NCI-H2196 (cell line): ENCODE data around the gene AGBL4.

Source experiments
- DNase-seq: peaks from one replicate; lab custom pipeline; 2025; ENCODE audit not compliant: unreplicated experiment; lab: John Stamatoyannopoulos, UW

The AGBL4 gene

DNA sequence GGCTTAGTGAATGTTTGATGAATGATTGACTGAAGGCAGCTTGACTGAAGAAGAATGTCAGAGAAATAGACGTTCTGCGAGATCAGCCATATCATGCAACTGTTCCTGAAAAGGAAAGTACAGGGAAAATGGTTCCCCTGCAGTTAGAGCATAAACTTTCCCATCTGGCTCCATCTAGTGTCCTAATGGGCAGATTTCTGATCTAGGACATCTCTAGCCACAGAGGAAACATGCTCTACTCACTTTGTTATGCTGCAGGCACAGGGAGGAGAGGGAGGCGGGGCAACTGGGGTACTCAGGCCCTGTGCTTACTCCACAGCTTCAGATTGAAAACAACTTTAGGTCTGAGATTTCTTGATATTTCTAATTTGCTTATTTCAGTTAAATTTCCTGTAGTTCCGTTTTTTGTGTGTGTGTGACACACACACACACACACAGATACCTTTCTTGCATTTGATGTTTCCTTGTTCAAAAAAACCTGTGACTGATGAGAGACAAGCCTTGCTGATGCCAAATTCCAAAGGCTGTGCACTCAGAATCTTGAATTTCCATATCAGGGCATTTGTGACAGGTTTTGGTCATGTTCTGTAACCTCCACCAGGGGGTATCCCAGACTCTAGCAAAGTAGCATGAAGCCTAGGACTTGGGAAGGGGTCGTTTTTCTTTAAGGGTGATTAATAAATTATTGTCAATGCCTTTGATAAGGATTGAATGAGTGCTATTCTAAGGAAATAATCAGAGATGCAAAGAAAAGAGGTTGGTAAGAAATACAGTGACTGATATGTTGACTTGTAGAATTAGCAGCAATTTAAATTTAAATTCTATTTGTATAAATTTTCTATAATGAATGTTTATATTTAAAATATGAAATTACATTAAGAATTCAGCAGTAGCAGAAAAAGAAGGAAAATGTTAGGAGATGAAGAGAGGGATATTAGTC lies 1107.4 kb downstream of the AGBL4 start:
- DNase-seq, result peak; percentile 51

DNA sequence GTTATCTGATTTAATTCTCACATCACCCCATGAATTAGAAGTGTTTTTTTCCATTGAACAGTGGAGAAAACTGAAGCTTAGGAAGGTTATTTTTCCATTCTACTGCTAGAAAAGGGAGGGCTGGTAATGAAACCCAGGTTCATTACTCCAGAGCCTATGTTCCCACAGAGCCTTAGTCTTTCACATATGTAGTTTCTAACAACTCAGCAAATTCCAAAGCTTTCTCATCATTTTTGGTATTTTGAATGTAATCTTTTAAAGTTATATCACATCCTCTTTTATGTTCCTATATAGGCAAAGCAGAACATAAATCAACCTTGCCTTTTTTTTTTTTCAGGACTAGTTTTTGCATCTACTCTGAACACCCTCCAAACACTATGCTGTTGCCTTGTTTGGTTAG lies 1115.1 kb downstream of the AGBL4 start:
- DNase-seq, result no peak

DNA sequence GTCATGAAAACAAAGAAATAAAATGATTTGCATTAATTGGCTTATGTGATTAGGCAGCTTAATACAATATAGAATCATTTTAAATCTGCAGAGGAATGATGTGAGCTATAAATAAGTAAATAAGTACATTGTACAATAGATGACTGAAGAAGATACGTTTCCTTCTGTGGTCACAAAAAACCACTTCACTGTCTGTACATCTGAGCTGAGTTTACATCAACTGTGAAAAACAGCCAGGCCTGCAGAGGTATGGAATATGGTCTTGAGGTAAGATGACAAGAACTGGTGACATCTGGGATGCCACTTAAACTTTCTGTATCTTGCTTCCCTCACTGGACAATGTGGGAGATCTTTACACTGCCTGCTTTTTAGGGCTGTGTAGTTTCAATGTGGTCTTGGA lies 1117.0 kb downstream of the AGBL4 start:
- DNase-seq, result no peak

DNA sequence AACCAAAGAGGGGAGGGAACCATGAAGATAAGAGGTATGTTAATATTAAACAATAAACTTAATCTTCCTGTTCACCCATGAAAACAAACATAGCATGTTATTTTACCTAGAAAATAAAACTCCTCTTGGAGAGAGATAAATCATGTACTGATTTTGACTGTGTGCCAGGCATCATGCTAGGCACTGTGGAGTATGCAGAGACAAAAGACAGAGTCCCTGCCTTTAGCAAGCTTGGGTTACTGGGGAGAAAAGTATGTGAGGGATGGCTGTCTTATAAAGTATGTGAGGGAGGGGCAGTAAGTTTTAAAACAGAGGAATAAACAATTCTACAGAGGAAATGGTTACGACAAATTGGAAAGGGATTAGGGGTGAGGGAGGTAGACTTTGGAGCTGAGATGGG lies 1117.6 kb downstream of the AGBL4 start:
- no peak for DNase-seq

DNA sequence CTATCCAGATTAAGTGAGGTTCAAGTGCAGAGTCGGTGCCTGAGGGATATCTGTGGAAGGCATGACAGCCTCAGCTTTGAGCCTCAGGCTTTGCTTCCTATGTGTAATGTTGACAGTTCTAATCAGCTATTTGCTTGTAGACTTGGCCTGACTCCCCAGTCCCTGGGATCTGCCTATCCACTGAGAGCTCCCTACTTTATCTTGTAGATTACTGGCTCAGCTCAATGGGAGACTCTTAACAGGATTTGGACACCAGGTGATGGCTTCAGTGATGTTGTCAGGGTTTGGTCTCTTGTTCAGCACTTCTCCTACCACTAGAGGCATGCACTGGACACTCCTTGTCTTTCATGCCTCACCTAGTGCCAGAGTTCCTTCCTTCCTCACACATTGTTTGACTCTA lies 1120.5 kb downstream of the AGBL4 start:
- no peak for DNase-seq

DNA sequence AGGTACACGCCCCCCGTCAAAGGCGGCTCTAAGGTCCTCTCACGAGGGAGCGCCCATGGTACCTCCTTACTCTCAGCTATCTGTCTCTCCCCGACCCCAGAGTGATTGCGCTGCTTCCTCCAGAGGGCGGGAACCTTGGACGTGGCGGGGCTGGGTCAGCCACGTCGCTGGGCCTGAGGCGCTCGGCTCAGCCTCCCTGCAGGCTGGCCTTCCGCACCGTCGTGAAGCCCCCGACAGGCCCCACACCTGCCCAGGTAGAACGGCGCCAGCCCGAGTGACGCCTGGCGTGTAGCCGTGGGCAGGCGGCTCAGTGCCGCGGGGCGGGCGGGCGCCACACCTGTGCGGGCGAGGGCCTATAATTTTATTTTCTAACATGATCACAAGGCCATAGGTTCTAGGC lies 1124.9 kb downstream of the AGBL4 start:
- no peak for DNase-seq

DNA sequence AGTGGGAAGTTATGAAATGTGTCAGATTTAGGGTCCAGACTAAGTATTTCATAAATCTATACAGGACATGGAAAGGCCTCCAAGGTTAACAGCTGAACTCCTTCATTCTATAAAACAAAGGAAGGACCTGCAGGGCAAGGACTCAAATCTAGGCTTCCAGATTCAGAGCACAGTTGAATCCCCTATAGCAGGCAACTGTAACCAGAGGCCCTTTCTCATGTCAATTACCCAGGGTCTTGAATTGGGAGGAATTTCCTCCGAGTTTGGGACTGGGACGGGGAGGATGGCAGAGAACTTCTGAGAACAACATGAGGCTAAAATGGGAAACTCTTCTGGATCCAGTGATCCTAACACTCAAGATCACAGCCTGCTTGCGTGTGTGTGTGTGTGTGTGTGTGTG lies 1134.1 kb downstream of the AGBL4 start:
- DNase-seq, result no peak

DNA sequence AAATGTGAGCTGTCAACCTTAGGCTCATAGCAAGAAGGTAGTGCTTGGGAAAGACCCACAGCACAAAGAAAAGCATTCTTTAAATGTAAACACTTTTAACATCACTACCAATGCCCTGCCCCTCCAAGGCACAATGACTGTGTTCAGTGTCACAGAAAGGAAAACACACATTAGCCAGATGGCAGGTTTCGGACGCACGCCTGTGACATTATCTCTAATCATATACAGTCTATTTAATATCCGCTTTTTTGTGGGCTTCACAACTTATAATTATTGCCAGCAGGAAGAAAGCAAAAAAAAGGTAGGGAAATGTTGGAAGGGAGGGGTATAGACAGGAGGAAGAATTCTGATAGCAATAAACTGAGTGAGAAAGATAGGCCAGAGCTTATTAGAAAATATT lies 1134.7 kb downstream of the AGBL4 start:
- DNase-seq, result no peak

DNA sequence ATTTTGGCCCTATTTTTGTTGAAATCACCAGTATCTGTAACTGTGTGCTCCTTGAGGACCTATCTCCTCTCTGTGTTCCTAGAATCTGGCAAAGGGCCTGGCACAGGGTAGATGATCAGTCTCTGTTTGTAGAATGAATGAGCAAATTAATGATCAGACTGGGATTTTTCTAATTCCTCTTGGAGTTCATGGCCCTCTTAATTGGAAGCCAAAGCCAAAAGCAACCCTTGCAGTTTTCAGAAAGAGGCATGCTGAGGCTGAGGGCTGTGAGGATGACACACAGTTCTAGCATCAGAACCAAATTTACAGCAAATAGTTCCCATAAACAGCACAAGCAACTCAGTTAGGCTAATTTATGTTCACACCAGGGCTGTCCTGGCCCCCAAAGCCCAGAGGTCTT lies 1136.0 kb downstream of the AGBL4 start:
- no peak for DNase-seq

DNA sequence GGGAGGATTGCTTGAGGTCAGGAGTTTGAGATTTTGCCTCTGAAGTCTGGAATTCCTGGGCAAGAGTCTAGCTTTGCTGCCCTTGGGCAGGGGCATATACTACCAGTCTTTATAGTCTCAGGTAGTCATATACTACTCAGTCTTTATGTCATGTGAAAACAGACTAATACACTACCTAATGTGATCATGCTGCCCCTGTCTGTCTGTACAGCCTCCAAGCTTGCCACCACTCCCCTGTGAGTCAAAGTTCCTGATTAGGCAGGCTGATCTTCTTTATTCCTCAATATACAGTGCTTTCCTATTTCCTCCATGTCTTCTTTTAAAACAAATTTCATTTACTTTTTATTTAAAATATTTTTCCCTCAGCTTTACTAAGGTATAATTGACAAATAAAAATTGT lies 1141.7 kb downstream of the AGBL4 start:
- no peak for DNase-seq

DNA sequence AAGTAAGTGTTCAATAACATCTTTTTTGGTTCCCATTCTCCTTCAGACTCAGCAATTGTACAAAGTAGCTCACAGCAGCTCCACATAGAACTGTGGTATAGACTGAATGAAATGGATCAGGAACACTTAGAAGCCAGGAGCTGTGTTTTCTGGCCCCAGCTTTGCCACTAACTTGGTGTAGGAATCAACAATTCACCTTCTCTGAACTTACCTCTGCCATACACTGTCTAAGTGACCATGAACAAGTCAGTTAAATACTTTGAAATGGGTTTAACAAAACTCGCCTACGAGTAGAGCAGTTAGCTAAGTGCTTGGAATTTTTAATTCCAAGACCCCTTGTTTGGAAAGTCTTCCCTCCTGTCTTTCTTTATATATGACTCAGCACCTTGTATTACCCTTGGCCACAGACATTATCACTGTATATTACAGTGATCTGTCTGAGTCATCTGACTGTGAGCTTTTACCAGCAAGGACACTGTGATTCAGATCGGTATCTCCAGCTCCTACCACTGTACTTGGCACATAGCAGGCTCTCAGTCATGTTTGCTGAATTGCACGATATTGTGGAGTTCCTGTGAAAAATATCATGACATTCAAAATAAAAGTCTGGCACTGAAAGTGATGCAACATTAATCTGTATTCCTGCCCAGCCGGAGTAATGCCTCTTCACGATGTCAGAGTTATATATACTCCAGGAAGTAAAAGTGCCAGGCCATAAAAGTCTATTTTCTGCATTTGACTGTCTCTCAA lies 1145.4 kb downstream of the AGBL4 start:
- peak; percentile 22 for DNase-seq

DNA sequence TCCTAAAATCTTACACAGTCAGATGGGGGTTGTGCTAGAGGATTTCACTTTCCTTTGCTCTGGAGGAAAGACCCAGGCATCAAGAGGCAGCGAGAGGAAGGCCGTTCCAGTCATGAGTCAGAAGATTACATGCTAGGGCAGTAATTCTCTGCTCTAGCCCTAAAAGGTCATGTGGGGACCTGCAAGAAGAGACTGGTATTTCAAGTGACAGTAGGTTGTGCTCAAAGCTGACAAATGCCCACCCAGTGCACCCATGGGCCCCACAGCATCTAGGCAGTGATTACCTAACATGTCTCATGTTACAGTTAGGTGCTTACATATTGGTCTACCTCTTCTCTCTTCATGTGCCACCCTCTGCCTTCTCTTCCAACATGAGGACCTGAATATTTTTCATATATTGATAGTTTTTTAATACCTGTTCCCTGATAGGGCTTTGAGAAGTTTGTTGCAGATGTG lies 1147.4 kb downstream of the AGBL4 start:
- DNase-seq, result no peak

DNA sequence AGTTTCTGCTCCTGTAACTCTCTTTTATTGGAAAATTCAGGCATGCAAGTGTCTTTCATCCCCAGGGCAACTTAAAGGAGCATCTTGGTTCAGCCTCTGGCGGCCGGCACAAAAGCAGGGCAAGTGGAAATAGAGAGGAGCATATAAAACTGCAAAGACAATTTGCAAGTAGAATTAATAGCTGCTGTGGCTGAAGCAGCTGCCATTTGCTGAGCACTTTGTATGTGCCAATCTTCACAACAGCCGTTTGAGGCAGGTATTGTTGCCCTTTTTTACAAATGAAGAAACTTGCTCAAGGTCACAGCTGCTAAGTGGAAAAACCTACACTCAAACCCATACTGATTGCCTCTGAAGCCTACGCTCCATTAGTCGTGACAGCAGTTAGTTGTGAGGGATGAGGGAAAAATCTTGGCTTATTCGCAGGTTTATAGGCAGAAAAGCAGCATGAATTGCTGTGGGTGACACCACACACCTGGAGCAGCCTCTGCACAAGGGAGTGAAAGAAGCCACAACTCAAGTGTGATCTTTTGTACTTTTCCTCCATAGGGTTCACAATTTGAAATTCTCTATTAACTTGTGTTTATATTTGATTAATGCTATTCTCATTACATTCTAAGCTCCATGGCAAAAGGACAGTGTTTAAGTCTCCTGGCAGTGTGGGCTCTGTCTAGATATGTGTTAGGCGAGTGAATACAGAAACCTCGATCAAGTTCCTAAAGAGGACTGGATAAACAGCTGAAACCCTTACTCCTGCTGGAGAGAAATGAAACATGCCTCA lies 1148.0 kb downstream of the AGBL4 start:
- no peak for DNase-seq

DNA sequence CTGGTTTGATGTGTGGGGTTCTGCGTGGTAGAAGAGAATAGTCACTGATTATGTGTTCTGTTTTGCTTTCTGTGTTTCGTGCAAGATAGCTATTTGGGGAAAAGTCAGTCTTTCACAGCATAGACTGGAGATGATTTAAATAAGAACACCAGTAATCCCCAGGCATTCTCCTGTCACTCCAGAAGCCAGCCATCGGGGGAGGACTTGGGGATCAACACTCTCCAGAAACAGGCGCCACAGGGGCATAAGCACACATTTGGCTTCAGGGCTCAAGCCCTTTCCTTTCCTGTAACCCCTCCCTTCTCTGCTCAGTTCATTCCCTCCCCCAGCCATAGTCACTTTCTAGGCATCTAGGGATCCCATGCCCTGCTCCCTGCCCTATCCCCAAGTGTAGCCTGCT lies 1149.8 kb downstream of the AGBL4 start:
- DNase-seq, result no peak

DNA sequence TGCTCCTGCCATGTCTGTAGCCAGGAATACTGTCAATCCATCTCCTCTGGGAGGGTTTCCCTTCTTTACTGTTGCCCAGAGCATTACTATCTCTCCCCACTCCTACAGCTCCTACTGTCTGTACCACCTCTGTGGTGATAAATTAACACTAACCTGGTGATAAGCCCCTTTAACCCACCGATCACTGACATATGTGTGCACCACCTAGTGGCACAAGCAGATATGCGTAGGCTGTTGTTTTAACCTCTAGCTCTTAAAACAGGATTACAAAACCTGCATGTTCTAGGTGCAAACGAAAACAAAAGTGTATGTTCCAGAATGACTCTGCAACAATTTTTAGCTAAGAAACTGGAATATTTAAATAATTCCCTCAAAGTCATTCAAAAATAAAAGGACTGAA lies 1153.2 kb downstream of the AGBL4 start:
- DNase-seq, result no peak

DNA sequence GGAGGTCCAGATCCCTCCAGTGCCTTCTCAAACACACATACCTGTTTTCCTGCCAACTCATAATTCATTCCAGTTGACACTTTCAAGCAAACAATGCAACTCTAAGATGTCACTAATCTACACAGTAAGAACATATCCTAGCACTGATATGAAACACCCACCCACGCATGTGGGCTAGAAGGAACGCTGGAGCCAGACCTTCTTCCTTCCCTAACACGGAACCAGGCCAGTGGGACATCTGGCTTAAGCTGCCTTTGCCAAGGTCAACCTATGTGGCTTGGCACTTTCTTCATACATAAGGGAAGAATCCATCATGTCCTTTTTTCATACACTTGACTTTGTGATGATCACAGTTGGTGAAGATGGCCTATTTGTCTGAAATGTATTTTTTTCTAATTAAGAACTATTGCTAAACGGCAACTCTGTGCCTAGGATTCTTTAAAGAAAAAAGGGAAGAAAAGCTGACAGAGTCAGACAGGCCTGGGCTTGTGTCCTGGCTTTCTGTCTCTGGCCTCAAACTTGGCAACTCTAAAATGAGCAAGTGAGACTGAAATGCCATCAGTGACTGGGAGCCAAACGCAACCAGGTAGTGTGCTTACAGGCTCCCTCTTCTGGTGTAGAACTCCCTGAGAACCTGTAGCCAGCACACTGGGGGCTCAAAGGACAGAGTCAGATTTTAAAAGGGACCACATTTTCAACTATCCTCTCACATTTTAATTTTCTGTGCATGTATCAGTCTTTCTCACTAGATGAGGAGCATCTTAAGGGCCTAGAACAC lies 1154.4 kb downstream of the AGBL4 start:
- DNase-seq, result no peak

DNA sequence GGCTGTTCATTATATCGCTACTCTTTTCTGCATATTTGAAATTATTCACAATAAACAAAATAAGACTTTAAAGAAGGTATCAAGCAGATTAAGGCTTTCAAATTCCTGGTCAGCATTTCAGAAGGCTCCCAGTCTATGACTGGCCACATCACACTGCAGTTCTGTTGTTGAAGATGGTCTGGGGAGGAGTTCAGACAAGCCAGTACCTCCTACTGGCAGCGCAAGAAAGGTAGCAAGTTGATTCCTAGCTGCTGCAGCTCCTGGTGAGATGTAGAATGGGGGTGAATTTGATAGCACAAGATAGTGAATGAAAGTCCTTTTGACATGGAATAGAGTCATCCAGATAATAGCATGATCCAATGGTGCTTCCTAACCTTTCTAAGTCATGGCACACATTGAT lies 1158.8 kb downstream of the AGBL4 start:
- no peak for DNase-seq

DNA sequence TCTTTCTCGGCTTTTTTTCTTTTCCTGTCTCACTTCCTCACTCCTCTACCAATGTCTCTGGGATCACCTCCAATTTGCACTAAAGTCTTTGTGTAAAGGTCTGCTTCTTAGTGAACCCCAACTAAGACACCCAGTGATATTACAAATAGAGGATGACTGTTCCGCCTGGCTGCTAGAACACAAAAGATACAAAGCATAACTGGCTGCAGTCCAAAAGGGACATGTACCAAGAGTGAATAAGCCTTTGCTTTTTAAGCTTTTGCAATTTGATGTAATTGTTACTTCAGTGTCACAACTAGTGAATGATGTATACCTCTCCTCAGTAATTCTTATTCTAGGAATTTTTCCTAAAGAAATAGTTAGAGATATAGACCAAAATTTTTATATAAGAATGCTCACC lies 1164.3 kb downstream of the AGBL4 start:
- no peak for DNase-seq

DNA sequence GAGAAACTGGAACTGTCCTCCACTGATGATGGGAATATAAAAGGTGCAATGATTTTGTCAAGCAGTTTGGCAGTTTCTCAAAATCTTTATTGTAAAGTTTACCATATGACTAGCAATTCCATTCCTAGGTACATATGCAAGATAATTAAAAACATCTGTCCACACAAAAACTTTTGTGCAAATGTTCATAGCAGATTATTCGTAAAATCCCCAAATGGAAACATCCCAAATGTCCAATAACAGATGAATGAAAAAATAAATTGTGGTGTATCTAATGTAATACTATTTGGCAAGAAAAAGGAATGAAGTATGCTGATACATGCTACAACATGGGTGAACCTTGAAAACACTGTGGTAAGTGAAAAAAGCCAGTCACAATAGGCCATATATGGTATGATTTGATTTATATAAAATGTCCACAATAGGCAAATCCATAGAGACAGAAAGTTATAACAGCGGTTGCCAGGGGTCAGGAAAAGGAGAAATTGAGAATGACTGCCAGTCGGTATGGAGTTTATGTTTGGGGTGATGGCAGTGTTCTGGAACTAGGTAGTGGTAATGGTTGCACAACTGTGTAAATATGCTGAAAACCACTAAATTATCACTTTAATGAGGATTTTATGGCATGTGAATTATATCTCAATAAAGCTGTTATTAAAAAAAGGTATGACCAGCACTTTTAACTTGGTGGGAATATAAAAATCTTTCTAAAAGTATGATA lies 1165.4 kb downstream of the AGBL4 start:
- no peak for DNase-seq

DNA sequence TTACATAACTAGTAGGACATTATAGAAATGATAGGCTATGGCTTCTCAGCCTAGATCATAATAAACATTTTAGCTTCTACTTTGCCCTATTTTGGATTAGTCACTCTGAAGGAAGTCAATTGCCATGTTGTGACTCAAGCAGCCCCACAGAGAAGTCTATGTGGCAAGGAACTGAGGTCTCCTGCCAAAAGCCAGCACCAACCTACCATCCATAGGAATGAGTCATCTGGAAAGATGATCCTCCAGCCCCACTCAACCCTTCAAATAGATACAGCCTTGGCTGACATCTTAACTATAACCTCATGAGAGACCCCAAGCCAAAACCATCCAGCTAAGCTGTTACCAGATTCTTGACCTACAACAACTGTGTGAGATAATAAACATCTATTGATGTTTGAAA lies 1170.7 kb downstream of the AGBL4 start:
- no peak for DNase-seq
